Tibial nerve (tissue), 4 donors: ENCODE results near the gene MYCN. TPM values are rescaled to one million over a fixed set of nuclear protein-coding genes. Genes with fewer than 3 reads are reported as not detected.

Source experiments
- DNase-seq, 2 donors: peaks; one replicate each; pipeline ENCODE4 v3.0.0-alpha.2; 2019; ENCODE audit warnings: low spot score in 2 of 2
- H3K27ac ChIP-seq, 4 donors: fragments of 200-600 bp; sonication (generic) in 3 of 4; one replicate each; pipeline ENCODE4 v1.5.1; 2017 to 2019; ENCODE audit warnings: mild to moderate bottlenecking in 1 of 4
- H3K27me3 ChIP-seq, 2 donors: fragments of 200-600 bp; sonication (generic) in 1 of 2; one replicate each; pipeline versions ENCODE4 v1.5.1 to v1.6.0; 2017 to 2019
- H3K36me3 ChIP-seq, 3 donors: fragments of 200-600 bp; sonication (generic); one replicate each; pipeline ENCODE4 v1.5.1; 2018 to 2019
- H3K4me1 ChIP-seq, 4 donors: fragments of 200-600 bp; sonication (generic) in 3 of 4; one replicate each; pipeline ENCODE4 v1.5.1; 2017 to 2019
- H3K4me3 ChIP-seq, 4 donors: fragments of 200-600 bp; sonication (generic) in 3 of 4; one replicate each; pipeline ENCODE4 v1.5.1; 2017 to 2019; ENCODE audit warnings: mild to moderate bottlenecking in 1 of 4, moderate library complexity in 1 of 4
- H3K9me3 ChIP-seq, 4 donors: fragments of 200-600 bp; sonication (generic) in 3 of 4; one replicate each; pipeline ENCODE4 v1.5.1; 2017 to 2019
- CTCF ChIP-seq, 5 experiments: fragments of 200-600 bp in 3 of 5; fragments of 450-650 bp in 2 of 5; sonication (generic) in 3 of 5; IDR thresholded peaks; one replicate each; pipeline ENCODE4 v1.5.1; 2016 to 2019; ENCODE audit warnings: antibody characterized with exemption in 5 of 5, mild to moderate bottlenecking in 3 of 5, moderate library complexity in 2 of 5
- EP300 ChIP-seq, 2 donors: sonication (generic); formaldehyde crosslinking; IDR thresholded peaks; one replicate each; pipeline ENCODE4 v1.6.1; 2017; ENCODE audit warnings: antibody characterized with exemption in 2 of 2, mild to moderate bottlenecking in 1 of 2
- POLR2A ChIP-seq, 2 donors: fragments of 450-650 bp; IDR thresholded peaks; one replicate each; pipeline ENCODE4 v1.6.1; 2017; ENCODE audit warnings: antibody characterized with exemption in 2 of 2, mild to moderate bottlenecking in 2 of 2, moderate library complexity in 2 of 2
- WGBS, 2 donors: methylation state at CpG; one replicate each; pipeline ENCODE4 v1.1.5; 2018; 5-methylcytosine and 5-hydroxymethylcytosine counted together
- total RNA-seq, 4 donors: library from RNA; depleted of rRNA; stranded (reverse); fragments of >200 nt; gene quantifications; one replicate each; pipeline ENCODE4 v1.1.0, GENCODE V29; 2016

The MYCN gene
- total RNA-seq = 1 to 10 TPM; 4.1 to 9.9 (median 6.9) TPM

GRCh38 chr2:15939854-15940660 is at the start of gene MYCN:
Gene MYCN, plus strand, starts transcription at chr2:15940550. Its CDS starts 1,515 bp downstream, at chr2:15942065.
- Histone ChIP-seq H3K4me1 (peaks cover 0 to 51% (median 30%) of the 10 kb centered on the region in 4 donors), H3K36me3 (peaks cover 0 to under 1% (median 0%) of the 10 kb centered on the region in 3 donors), H3K27me3 (peaks cover 0 to 41% of the 10 kb centered on the region in 2 donors), H3K4me3 (peak within 1 kb of the TSS; percentile 35 to 63 (median 53)), H3K9me3 (no peaks in the 10 kb centered on the region), H3K27ac (peak within 1 kb of the TSS; percentile 37 to 83 (median 64))
- WGBS, 2 donors = 0 to 1% methylated on average over 38 to 47 of the region's 47 CpGs
- DNase-seq = peak; percentile 28 to 39
- TF ChIP-seq EP300 (IDR thresholded peaks at IDR 0.05) (peak in 1 of 2 donors; percentile 4), POLR2A (IDR thresholded peaks at IDR 0.05) (no peak), CTCF (IDR thresholded peaks at IDR 0.05) (peak in 2 of 5 experiments; percentile 65 to 78)

- Histone ChIP-seq H3K36me3 (no peaks in the 10 kb centered on the region), H3K27me3 (no peaks in the 10 kb centered on the region), H3K4me1 (peaks cover 0 to 10% (median 0%) of the 10 kb centered on the region in 4 donors), H3K4me3 (no peak overlapping the region), H3K9me3 (no peaks in the 10 kb centered on the region), H3K27ac (no peak overlapping the region)
- WGBS, 2 donors = 79 to 80% methylated on average over 15 of the region's 15 CpGs
- TF ChIP-seq EP300 (IDR thresholded peaks at IDR 0.05) (no peak), POLR2A (IDR thresholded peaks at IDR 0.05) (no peak), CTCF (IDR thresholded peaks at IDR 0.05) (no peak)
- no peak for DNase-seq
Measured at GRCh38 chr2:15890936-15891905, 49.1 kb upstream of the MYCN start.

GRCh38 chr2:15892151-15892880 is 48.0 kb upstream of the MYCN start:
- Histone ChIP-seq H3K27me3 (no peaks in the 10 kb centered on the region), H3K4me3 (no peak overlapping the region), H3K27ac (no peak overlapping the region), H3K36me3 (no peaks in the 10 kb centered on the region), H3K4me1 (peaks cover 0 to 10% (median 0%) of the 10 kb centered on the region in 4 donors), H3K9me3 (peaks cover 0 to 8% (median 0%) of the 10 kb centered on the region in 4 donors)
- DNase-seq = no peak
- 35 to 44% methylated on average over 8 of the region's 8 CpGs for WGBS, 2 donors
- no peak for TF ChIP-seq CTCF (IDR thresholded peaks at IDR 0.05)
- no peak for TF ChIP-seq POLR2A (IDR thresholded peaks at IDR 0.05)
- TF ChIP-seq EP300 (IDR thresholded peaks at IDR 0.05) = no peak

GRCh38 chr2:15893085-15893484 is 47.3 kb upstream of the MYCN start:
- no peak for TF ChIP-seq POLR2A (IDR thresholded peaks at IDR 0.05)
- no peak for DNase-seq
- Histone ChIP-seq H3K36me3 (no peaks in the 10 kb centered on the region), H3K27ac (no peak overlapping the region), H3K27me3 (no peaks in the 10 kb centered on the region), H3K4me1 (peaks cover 0 to 10% (median 0%) of the 10 kb centered on the region in 4 donors), H3K4me3 (no peak overlapping the region), H3K9me3 (peaks cover 0 to 15% (median 0%) of the 10 kb centered on the region in 4 donors)
